ENCODE measurements around the gene NFYC. TPM values are rescaled to one million over a fixed set of nuclear protein-coding genes. Genes with fewer than 3 reads are reported as not detected.

Gene NFYC
- total RNA-seq, 6 donors from 2014 or later = 40.0 to 73.3 (median 50.9) TPM

DNA sequence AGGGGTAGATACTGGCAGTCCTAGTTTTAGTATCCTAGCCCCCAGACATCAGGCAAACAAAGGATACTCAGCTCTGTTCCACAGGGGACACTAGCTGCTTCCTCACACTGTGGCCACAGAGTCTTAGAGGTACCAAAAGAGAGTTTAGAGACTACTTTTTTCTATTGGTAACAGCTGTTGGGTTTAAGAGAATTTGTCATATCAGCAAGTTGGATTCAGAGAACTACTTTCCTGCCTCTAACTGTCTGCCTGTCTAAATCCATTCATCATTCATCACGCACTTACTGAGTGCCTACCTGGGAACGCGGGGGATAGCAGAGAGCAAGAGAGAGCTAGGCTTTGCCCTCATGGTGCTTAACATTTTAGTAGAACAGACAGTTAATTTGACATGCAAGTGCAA lies 65.0 kb downstream of the NFYC start:
- Histone ChIP-seq H3K4me3 (no peak overlapping the region), H3K36me3 (peaks cover 22 to 87% (median 79%) of the 10 kb centered on the region in 4 donors), H3K27ac (no peak overlapping the region), H3K4me1 (peaks cover 0 to 16% (median 13%) of the 10 kb centered on the region in 4 donors), H3K9me3 (no peaks in the 10 kb centered on the region), H3K27me3 (no peaks in the 10 kb centered on the region)
- ATAC-seq (ENCODE audit: low FRiP score in 2 of 2) = no peak
- 93 to 94% methylated on average over 3 of the region's 3 CpGs for WGBS, 2 donors
- TF ChIP-seq, protein P1, sequence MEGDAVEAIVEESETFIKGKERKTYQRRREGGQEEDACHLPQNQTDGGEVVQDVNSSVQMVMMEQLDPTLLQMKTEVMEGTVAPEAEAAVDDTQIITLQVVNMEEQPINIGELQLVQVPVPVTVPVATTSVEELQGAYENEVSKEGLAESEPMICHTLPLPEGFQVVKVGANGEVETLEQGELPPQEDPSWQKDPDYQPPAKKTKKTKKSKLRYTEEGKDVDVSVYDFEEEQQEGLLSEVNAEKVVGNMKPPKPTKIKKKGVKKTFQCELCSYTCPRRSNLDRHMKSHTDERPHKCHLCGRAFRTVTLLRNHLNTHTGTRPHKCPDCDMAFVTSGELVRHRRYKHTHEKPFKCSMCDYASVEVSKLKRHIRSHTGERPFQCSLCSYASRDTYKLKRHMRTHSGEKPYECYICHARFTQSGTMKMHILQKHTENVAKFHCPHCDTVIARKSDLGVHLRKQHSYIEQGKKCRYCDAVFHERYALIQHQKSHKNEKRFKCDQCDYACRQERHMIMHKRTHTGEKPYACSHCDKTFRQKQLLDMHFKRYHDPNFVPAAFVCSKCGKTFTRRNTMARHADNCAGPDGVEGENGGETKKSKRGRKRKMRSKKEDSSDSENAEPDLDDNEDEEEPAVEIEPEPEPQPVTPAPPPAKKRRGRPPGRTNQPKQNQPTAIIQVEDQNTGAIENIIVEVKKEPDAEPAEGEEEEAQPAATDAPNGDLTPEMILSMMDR (IDR thresholded peaks at IDR 0.05) = no peak
- no peak for TF ChIP-seq POLR2A (IDR thresholded peaks at IDR 0.05)
- no peak for TF ChIP-seq POLR2AphosphoS5 (IDR thresholded peaks at IDR 0.05)
- no peak for TF ChIP-seq EP300 (IDR thresholded peaks at IDR 0.05)
- DNase-seq = no peak

GRCh38 chr1:40757084-40757483 lies 65.6 kb downstream of the NFYC start:
- DNase-seq (no peak), ATAC-seq (ENCODE audit: low FRiP score in 2 of 2) (no peak)
- no peak overlapping the region for H3K27ac ChIP-seq
- peaks cover 0 to 16% (median 13%) of the 10 kb centered on the region in 4 donors for H3K4me1 ChIP-seq
- H3K4me3 ChIP-seq = no peak overlapping the region
- peaks cover 22 to 87% (median 81%) of the 10 kb centered on the region in 4 donors for H3K36me3 ChIP-seq
- no peaks in the 10 kb centered on the region for H3K9me3 ChIP-seq
- 86 to 94% methylated on average over 8 of the region's 8 CpGs for WGBS, 2 donors
- TF ChIP-seq EP300 (IDR thresholded peaks at IDR 0.05) (no peak), POLR2A (IDR thresholded peaks at IDR 0.05) (no peak), POLR2AphosphoS5 (IDR thresholded peaks at IDR 0.05) (no peak)
- TF ChIP-seq, protein P1 (IDR thresholded peaks at IDR 0.05) = no peak
- H3K27me3 ChIP-seq = no peaks in the 10 kb centered on the region

DNA sequence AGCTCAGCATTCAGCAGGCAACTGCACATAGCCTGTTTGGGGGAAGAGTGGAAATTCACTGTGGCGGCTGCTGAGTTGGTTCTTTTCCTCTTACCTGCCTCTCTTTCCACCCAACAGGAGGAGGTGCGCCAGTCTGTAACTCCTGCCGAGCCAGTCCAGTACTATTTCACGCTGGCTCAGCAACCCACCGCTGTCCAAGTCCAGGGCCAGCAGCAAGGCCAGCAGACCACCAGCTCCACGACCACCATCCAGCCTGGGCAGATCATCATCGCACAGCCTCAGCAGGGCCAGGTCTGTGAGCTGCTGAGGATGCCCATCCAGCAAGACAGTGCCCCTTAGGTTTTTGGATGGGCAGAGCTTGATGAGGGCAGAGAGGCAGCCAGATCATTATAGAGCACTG lies 66.5 kb downstream of the NFYC start:
- H3K27me3 ChIP-seq = no peaks in the 10 kb centered on the region
- H3K9me3 ChIP-seq = no peaks in the 10 kb centered on the region
- no peak overlapping the region for H3K27ac ChIP-seq
- ATAC-seq (ENCODE audit: low FRiP score in 2 of 2) (no peak), DNase-seq (no peak)
- peaks cover 0 to 16% (median 13%) of the 10 kb centered on the region in 4 donors for H3K4me1 ChIP-seq
- no peak overlapping the region for H3K4me3 ChIP-seq
- H3K36me3 ChIP-seq = peaks cover 22 to 93% (median 78%) of the 10 kb centered on the region in 4 donors
- TF ChIP-seq POLR2AphosphoS5 (IDR thresholded peaks at IDR 0.05) (no peak), EP300 (IDR thresholded peaks at IDR 0.05) (no peak), POLR2A (IDR thresholded peaks at IDR 0.05) (no peak)
- TF ChIP-seq, protein P1 (IDR thresholded peaks at IDR 0.05) = no peak
- WGBS, 2 donors = 93 to 94% methylated on average over 5 to 7 of the region's 7 CpGs

DNA sequence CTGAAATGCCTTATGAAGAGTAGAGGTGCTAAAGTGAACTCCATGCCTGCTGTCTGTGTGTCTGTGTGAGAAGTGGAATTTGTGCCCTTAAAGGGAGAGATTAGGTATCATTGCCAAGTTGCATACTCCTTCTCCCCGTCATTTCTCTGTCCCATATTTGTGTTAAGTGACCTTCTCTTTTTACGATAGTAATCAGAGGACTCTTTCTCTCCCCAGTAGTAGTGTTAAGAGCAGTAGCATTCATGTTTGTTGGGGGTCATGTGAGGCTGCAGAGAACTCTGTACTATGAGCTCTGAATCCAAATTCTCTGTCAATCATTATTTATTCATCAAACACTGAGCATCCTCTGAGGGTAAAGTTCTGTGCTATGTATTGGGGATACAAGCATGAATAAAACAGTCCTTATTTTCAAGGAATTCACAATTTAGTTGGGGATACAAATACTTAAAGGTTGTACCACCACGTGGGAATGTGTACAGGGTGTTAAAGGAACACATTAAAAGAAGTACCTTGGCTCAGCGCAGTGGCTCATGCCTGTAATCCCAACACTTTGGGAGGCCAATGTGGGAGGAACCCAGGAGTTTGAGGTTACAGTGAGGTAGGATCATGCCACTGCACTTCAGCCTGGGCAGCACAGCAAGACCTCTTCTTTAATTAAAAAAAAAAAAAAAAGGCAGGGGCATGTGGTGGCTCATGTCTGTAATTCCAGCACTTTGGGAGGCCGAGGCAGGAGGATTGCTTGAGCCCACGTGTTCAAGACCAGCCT lies 67.3 kb downstream of the NFYC start:
- Histone ChIP-seq H3K27ac (no peak overlapping the region), H3K9me3 (no peaks in the 10 kb centered on the region), H3K4me1 (peaks cover 0 to 14% (median 12%) of the 10 kb centered on the region in 4 donors), H3K4me3 (no peak overlapping the region), H3K27me3 (no peaks in the 10 kb centered on the region), H3K36me3 (peaks cover 18 to 93% (median 76%) of the 10 kb centered on the region in 4 donors)
- DNase-seq = no peak
- 93 to 97% methylated on average over 6 of the region's 6 CpGs for WGBS, 2 donors
- TF ChIP-seq EP300 (IDR thresholded peaks at IDR 0.05) (no peak), POLR2AphosphoS5 (IDR thresholded peaks at IDR 0.05) (no peak), POLR2A (IDR thresholded peaks at IDR 0.05) (no peak)
- TF ChIP-seq, protein P1 (IDR thresholded peaks at IDR 0.05) = no peak
- no peak for ATAC-seq (ENCODE audit: low FRiP score in 2 of 2)
